HG03196 (cell line): Measurements from ENCODE around the gene ENOX1.

Experiments
- ATAC-seq: cut with Tn5 transposase; IDR thresholded peaks from one replicate; pipeline ENCODE4 v1.9.1; 2021; ENCODE audit not compliant: unreplicated experiment

Gene ENOX1

DNA sequence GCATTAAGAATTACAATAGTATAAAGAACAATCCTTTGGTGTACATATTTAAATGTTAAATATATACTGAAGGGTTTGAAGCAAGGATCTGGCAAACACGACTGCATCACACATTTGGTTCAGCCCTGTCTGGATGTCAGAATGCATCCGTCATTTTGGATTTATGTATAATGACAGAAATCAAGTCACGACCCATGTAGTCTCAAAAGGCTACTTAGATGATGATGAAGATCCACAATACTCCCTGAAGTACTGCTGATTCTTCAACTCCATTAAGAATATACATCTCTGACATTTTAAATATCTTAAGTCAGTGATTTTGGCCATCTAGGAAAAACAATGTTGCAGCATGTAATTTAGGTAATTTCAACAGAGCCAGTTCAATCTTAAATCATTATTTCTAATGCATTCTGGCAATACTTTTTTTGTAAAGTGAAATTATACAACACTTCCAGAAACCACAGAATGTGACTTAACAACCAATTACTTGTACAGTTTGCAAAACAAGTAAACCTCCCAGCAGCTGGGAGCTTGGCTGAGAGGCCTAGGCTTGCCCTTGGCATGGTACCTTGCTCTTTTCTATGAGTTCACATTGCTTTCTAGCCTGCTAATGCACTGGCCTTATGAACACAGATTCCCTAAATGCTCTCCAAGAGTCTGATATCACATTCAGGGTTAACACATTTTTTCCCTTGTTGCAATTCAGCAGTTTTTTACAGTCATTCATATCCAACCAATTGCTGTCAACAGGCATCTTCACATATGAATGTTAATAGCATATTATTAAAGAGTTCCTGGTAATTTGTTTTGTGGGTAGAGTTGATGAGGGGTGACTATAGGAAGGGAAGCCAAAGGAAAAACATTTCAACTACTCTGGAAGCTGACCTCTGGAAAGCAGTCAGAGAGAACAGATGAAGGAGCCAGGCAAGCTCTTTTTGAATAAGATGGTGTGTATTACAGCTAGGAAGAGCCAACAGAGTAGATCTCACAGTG, 175.2 kb downstream of the ENOX1 start:
- ATAC-seq: no peak

DNA sequence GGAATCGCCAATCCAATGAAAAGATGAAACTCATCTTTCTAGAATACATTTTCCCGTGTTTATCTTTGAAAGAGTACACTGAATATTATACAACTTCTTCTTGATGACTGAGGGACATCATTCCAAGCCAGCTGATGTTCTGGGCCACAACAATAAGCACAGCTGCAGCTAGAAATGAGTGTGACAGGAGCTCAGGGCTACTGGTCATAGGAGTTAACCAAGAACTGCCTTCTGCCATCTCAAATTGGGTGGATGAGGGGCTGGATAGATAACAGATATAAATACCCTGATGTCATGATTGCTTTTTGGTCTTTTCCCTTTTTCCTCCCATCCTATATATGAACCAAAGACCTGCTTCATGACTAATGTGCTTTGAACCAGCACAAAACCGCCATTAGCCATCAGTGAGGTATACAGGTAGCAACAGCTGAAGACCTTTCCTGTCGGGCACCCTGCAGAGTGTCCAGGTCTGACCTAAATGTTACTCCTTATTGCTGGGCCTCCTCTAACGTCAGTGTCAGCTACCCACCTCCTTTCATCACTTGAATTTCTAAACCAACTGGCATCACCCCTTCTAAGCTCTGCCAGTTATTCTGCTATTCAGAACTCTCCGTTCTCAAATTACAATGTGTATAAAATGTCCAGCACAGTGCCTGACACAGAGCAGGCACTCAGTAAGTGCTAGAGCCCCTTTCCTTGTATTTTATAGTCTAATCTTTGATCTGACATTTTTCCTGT, 178.2 kb downstream of the ENOX1 start:
- ATAC-seq: no peak

DNA sequence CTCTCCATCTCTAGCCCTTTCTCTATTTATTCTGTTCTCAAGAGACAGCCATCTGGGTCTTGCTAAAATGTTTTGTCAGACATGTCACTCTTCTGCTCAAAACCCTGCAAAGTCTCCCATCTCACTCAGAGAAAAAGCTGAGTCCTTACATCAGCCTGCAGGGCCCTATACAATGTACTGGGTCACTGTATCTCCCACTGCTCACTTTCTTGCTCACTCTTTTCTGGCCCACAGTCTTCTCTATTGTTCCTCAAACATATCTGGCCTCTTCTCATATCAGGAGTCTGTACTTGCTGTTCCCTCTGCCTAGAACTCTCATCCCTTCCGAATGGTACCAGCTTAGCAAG, 189.2 kb downstream of the ENOX1 start:
- ATAC-seq: no peak

DNA sequence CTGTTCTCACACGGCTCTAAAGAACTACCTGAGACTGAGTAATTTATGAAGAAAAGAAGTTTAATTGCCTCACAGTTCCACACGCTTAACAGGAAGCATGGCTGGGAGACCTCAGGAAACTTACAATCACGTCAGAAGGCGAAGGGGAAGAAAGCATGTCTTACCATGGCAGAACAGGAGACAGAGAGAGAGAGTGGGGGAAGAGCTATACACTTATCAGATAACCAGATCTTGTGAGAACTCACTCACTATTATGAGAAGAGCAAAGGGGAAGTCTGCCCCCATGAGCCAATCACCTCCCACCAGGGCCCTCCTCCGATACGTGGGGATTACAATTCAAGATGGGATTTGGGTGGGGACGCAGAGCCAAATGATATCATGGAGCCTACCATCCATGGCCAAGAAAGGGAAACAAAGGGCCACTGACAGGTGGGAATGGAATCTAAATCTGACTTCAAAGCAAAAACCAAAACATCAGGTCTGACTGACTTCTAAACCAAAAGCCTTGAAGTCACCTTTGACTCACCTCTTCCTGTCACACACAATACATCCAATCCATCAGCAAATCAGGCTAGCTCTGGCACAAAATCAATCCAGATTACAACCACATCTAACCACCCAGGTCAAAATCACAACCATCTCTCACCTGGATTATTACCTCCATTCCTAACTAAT, 189.7 kb downstream of the ENOX1 start:
- no peak for ATAC-seq

DNA sequence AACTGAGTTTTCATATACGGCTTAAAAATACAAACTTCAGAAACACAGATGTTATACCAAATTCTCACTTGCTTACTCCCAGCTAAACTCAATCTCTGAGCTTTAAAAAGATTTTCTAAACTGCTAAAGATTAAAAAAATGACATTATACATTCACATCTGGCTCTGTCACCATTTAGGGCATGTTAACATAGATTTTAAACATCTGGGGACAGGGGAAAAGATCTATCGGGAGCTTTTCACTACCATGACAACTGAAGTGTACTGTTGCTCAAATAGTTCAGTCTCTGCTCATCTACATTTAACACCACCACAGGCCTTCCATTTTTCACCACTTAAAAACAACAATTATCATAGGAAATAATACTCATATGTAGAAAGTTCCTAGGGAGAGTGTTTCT, 190.8 kb downstream of the ENOX1 start:
- no peak for ATAC-seq

DNA sequence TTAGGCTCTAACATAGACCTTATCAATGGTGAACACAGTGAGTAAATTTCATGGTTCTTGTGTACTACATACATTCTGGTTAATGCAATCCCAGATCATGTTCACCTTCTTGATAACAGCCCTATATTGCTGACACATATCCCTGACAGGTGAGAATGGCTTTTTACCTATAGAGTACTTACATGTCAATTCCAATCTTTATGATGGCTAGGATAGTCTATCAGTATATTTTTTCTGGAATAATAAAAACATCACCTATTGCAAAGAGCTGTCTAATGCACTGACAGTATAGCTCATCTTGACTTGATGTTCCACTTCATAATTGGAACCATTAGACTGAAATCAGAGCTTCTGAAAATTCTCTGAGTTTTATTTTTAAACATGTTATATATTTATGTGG, 199.4 kb downstream of the ENOX1 start:
- ATAC-seq: no peak

DNA sequence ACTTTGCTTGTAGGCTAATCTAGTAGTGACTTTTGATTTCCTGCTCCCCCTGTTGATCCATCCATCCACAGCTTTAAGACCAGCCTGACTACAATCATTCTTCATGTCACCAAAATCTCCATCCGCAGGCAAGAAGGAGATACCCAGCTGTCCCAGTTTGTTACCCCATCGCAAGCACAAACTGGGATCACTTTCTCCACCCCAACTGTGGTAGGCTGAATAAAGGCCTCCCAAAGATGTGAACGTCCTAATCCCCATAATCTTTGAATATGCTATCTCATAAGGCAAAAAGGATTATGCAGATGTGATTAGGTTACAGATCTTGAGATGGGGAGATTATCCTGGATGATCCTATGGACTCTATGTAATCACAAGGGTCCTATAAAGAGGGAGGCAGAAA, 202.0 kb downstream of the ENOX1 start:
- ATAC-seq: no peak

DNA sequence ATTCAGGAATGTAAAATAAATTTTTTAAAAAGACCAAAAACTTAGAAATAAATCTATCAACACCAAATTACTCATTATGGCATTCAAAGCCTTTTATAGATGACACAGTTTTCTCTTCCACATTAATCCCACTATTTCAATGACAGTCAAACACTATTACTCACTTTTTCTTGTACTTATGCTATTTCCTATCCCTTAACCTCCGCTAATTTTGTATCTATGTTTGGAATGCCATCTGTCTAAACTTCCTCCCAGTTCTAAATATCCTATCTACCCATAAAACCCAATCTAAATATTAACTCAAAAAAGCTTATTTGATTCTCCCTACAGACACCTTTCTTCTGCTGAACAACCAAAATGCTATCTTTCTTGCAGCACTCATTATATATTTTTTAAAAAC, 203.5 kb downstream of the ENOX1 start:
- no peak for ATAC-seq

DNA sequence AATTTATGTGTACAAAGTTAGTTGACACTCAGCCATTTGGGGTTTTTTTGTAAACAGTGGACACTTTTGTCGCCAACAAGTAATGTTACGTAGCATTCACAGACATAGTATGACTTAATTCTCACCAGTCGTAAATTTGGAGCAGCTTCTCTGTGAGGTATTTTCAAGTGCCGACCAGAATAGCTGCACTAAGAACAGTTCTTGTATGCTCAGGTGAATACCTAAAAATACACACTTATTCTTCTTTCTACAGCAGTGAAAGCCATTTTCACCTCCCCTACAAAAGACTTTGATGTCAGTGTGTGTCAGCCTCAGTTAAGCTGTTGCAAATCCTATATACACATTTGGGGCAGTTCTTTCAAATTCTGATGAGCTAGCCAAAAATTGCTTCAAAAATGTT, 206.5 kb downstream of the ENOX1 start:
- ATAC-seq: no peak

DNA sequence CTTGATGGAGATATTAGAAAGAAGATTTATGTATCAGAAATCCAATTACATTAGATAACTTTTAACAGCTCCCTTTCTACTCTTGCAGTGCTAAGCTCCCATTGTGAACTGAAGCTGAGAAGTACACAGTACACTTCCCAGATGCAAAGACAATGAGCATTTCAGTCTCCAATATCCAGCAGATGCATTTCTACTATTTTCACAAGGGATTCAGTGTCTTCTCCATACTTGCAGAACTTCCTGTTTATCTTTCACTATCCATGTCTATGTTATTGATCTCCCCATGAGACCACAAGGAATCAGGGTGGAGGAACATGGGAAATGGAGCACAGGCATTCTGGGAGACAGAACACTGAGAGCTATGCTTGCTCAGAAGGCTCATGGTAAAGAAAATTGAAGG, 207.5 kb downstream of the ENOX1 start:
- ATAC-seq: no peak

DNA sequence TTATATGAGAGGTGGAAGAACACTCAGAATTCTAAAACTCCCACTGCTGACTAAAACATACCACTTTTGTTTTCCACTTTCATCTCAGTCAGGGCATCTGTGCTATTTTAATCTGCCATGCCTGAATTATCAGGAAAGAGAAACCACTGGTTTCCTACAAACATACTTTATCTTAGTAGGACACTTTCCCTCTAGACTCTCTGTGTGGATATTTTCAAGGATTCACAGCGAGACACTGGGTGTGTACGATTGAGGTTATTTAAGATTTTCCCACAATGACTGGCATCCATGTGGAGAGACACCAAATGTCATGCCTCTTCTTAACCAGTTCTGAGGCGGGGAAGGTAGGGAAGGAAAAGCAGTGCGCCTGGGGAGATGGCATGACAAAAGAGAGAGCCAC, 212.2 kb downstream of the ENOX1 start:
- no peak for ATAC-seq

DNA sequence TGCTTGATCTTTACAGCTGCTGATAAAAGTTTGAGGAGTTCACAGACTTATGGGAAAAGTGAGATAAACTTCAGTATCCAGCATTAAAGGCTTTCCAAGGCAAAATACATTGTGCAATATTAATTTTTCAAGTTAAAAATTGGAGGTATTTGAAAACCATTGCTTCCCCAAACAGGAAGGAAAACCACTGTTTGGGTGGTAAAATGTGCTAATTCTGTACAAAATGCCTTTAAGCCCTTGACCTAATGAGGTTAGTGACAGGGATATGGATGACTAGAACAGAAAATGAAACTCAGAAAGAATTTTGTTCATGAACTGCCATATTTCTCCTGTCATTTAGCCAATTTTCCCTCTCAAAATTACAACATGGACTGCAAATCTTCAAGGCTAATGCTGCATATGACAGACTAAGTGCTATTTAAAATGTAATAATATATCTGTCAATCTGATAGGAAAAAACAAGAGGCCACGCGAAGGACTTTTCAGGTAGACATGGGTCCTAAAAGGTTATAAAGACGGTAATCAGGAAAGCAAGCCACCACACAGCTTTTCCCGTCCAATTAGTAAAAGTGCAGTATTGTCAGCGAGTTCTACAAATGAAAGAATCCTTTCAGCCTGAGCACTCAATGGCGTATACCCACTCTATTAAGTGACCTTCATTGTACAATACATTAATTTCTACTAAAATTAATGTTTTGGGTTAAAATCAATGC, 212.8 kb downstream of the ENOX1 start:
- ATAC-seq: no peak

DNA sequence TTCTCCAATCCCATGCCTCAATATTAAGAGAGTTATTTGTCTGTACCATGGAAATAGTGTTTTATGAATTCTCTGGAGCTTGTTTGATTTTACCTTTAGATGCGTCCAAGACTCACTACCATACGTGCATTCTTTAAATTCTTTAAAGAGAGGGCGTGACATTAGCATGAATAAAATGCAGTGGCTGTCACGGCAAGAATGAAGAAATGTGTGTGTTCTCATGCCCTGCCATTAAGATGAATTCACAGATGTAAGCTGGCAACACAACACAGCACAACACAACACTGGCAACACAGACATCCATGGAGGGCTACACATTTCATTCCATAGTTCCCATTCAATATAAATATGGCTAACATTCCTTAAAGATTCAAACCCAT, 213.4 kb downstream of the ENOX1 start:
- ATAC-seq: no peak

DNA sequence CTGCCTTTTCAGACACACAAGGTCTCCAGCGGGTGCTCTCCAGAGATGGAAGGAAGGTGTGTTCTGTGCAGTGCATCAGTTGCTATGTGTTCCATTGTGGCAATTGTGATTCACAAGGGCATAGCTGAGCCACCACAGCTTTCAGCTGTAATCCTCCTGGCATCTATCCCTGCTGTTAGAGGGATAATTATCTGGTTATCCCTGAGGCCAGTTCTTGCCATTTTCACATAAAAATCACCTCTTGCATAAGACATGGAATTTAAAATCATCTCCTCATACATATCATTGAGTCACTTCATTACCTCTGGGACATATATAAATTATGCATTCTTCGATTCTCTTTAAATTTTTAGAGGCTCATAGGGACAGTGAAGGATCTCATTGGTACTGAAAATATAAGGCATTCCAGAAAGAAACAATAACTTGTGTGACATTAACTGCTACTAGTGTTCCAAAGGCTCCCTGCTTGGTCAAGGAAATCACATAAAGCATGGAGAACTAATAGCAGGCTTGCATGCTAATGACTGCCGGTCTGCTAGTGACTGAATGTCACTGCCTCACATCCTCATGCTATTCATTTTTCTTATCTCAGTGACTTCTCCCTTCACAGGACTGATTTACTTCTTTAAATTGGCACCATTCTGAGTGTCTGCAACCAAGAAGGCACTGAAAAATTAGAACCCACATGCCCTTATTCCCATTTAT, 214.0 kb downstream of the ENOX1 start:
- ATAC-seq: no peak

DNA sequence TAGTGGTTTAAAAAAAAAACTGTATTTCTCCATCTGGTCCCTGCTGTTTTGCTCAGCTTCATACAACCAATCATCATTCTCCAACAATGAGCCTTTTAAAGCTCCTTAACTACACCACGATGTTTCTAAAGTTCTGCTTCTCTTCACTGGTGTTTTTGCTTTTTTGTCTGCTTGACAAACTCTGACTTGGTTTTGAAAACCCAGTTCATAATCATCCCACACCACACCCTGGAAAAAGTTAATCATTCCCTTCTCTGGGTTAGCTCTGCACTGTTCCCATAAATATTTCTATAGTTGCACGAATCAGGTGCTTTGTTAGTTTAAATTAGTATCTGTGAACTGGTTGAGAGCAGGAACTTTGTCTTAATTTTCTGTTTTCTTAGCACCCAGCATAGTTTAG, 217.1 kb downstream of the ENOX1 start:
- no peak for ATAC-seq

DNA sequence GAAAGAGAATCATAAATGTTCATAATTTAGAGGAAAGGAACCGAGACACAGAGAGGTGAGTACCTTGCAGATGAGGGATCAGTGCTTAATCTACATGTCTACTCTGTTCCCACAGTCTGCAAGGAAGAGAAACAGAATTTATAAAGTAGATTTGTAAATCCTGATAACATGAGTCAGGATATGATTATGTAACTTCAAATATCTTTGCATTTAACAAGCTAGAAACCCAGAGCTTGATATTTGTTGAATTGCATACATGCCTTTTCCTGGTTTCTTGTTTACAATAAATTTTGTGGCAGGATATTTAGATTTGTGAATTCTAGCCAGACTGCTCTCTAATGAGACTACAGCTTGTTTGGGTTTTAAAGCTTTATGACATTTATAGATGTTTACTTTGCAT, 219.2 kb downstream of the ENOX1 start:
- no peak for ATAC-seq

DNA sequence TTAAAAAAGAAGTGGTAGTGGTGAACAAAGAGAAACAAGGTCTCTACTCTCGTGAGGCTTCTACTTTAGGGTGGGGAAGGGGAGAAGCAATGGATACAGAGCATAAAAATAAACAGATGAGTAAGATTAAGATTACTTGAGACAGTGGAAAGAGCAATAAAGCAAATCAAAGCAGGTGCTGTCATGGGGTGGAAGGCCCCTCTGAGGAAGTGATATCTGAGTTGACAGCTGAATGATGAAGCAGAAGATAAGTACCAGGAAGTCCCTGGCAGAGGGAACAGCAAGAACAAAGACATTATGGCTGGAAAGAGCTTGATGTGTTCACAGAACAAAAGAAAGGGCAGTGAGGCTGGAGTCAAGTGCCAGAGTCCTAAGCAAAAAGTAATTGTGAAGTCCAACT, 221.8 kb downstream of the ENOX1 start:
- ATAC-seq: no peak

DNA sequence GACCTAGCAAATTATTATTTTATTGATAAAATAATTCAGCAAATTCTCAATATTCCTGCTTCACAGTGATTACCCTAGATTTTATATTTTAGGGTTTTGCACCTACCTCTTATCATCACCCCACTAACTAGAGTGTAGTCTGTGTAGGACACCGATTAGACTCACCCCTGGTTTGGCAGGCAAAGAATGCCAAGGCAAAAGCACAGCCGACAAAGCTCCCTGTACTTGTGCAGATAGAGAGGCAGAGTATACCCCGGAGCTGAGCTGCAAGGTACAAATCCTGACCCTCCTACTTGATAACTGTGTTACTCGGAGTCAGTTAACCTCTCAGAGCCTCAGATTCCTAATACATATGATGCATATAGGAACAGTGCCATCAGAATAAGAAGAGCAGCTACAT, 225.7 kb downstream of the ENOX1 start:
- no peak for ATAC-seq

DNA sequence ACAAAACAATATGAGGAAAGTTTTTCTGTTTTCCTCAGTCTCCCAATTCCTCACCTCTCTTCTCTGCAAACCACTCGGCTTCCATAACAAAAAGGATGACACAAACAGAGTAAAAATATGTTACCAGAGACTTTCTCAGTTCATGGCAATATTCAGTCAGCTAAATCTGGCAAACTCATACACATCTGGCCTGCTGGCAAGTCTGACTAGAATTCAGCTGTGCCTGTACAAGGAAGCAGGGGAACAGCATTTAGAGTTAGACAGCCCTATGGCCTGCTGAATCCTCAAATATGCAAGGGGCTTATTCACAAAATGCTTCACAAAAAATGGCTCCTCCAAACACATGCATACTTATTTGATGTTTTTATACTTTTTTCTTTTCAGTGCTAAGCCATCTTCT, 227.8 kb downstream of the ENOX1 start:
- ATAC-seq: no peak

DNA sequence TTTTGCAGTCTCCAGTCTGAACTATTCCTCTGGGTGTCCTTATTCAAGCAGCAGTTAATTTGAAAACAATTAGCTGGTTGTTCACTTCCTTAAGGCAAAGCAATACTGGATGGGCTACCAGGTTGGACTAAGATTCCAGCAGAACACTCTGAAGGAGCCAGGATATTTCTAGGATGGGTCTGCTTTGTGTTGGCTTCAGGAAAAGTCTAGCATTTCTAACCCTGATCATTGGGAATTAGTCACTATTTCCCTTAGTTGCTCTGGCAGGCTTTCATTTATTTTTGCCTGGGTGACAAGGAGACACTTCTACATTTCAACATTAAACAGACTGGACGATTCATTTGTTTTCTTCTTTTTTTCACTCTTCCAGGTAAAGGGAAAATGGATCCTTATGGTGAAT, 228.4 kb downstream of the ENOX1 start:
- ATAC-seq: no peak

DNA sequence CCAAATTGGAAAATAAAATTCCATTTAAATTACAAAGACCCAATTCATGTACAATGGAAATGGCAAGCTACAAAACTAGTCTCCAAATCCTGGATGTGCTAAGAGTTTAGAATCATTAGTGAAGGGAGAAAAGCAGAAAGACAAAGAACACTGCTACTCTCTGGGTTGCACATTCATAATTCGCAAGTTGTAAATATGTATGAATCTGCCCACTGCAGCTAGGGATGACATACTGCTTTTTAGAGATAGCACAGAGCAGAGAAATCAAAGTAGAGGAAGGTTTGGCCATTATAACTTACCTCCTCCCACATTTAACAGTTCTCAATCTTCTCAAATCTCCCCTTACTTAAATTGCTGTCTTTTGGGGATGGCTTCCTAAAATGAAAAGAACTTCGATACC, 231.1 kb downstream of the ENOX1 start:
- no peak for ATAC-seq
